ENCODE data around the gene PNKP. TPM values are rescaled to one million over a fixed set of nuclear protein-coding genes. Genes with fewer than 3 reads are reported as not detected.

PNKP gene
- total and polyA plus RNA-seq, 2 of the 8 experiments (the other 6 are each of a cell fraction or from before 2014, with no cell fraction given), result 45.8 to 105 TPM

- Histone ChIP-seq H3K36me3 (ENCODE audit: control insufficient read depth in 2 of 4, insufficient read depth in 4 of 4, low read length in 3 of 4) (peaks cover 0 to 4% (median 0%) of the 10 kb centered on the region in 4 experiments; a peak in 2 of 8 replicates), H3K14ac (ENCODE audit: insufficient read length) (no peak overlapping the region), H4K91ac (replicated peaks; ENCODE audit: insufficient read length, low read length) (no peak overlapping the region), H2BK120ac (replicated peaks; ENCODE audit: low read depth, low read length) (no peak overlapping the region), H3K79me1 (ENCODE audit: low read depth, low read length) (no peaks in the 10 kb centered on the region), H3K27ac (ENCODE audit: low read depth, low read length) (no peak overlapping the region), H2AK5ac (ENCODE audit: low read depth, low read length) (no peak overlapping the region), H3K9ac (replicated peaks in 1 of 4; ENCODE audit: extremely low read depth in 1 of 4, low read depth in 3 of 4, low read length in 3 of 4) (no peak overlapping the region), H2BK15ac (ENCODE audit: low read length) (no peak overlapping the region), H2BK12ac (ENCODE audit: low read depth, low read length) (no peak overlapping the region), H3K27me3 (replicated peaks in 1 of 4; ENCODE audit: control insufficient read depth in 3 of 4, extremely low read depth in 1 of 4, insufficient read depth in 3 of 4, low read length in 3 of 4) (peaks cover 0 to 9% (median 5%) of the 10 kb centered on the region in 4 experiments; a peak in 4 of 7 replicates), H3K9me3 (ENCODE audit: insufficient read depth in 2 of 2, low read depth in 1 of 2, low read length in 1 of 2) (peaks cover 0 to 7% of the 10 kb centered on the region in 2 experiments; a peak in 3 of 4 replicates), H3K23ac (ENCODE audit: insufficient read length) (no peak overlapping the region), H3K4me1 (replicated peaks in 1 of 4; ENCODE audit: control insufficient read depth in 3 of 4, insufficient read depth in 4 of 4, low read length in 3 of 4) (peaks cover 0 to 15% (median 8%) of the 10 kb centered on the region in 4 experiments; a peak in 5 of 7 replicates), H2BK20ac (ENCODE audit: low read length) (no peak overlapping the region), H2BK5ac (ENCODE audit: low read depth, low read length) (no peak overlapping the region), H4K20me1 (replicated peaks in 1 of 2; ENCODE audit: control insufficient read depth in 1 of 2, insufficient read depth in 2 of 2, low read length in 2 of 2) (peaks cover 0 to 1% of the 10 kb centered on the region in 2 experiments), H4K5ac (ENCODE audit: insufficient read length, low read depth, low read length) (no peak overlapping the region), H3K18ac (ENCODE audit: extremely low read depth, low read length) (no peak overlapping the region), H4K8ac (ENCODE audit: extremely low read depth, insufficient read depth, low read length) (no peak overlapping the region), H3K56ac (replicated peaks; ENCODE audit: insufficient read length, low read depth, low read length) (no peak overlapping the region), H3K79me2 (ENCODE audit: control insufficient read depth in 1 of 2, insufficient read depth in 2 of 2, low read length in 2 of 2) (no peaks in the 10 kb centered on the region), H2AFZ (ENCODE audit: low read length) (no peak overlapping the region), H3K4me2 (ENCODE audit: insufficient read depth in 1 of 2, low read depth in 2 of 2, low read length in 2 of 2) (no peak overlapping the region), H3K4me3 (ENCODE audit: extremely low read depth in 1 of 4, insufficient read depth in 2 of 4, low read depth in 3 of 4, low read length in 4 of 4) (no peak overlapping the region), H3K4ac (replicated peaks; ENCODE audit: insufficient read length, low read depth, low read length) (no peak overlapping the region), H3K23me2 (ENCODE audit: low read depth, low read length) (peaks cover 2% of the 10 kb centered on the region; the same call in 1 of the 2 replicates)
- POLR2A ChIA-PET (ENCODE audit: partially characterized antibody), result interaction anchor here (1.2 to 9.5 kb wide), 8 partner anchors 13 to 35 kb away, joined by 3 to 82 read pairs (median 5); partner anchors contain the start of genes AKT1S1, ATF5, NUP62 and TBC1D17
- CTCF ChIA-PET (ENCODE audit: partially characterized antibody), result interaction anchor here (0.6 to 2.7 kb wide), 7 partner anchors 13 to 860 kb away, joined by 3 to 15 read pairs (median 3); no protein-coding TSS in a partner anchor
- FAIRE-seq (no peak), DNase-seq (ENCODE audit: low read depth in 1 of 2, low spot score in 2 of 2) (no peak)
- 93% methylated on average over 16 of the region's 18 CpGs; no CpG with 5 or more reads in 1 of the 2 experiments for WGBS, 2 experiments (ENCODE audit: extremely low coverage in 1 of 2, insufficient coverage in 1 of 2, insufficient read length in 1 of 2, insufficient replicate concordance in 2 of 2, low coverage in 1 of 2, low lambda C conversion rate in 2 of 2, missing lambda C conversion rate in 1 of 2)
- TF ChIP-seq HDAC2 (IDR thresholded peaks at IDR 0.05; ENCODE audit: borderline replicate concordance in 1 of 2, low read depth in 2 of 2, low read length in 2 of 2), result no peak
- no peak for TF ChIP-seq SAP30 (IDR thresholded peaks at IDR 0.05; ENCODE audit: insufficient read depth, insufficient replicate concordance, low read length)
- no peak for TF ChIP-seq MAFK (IDR thresholded peaks at IDR 0.05; ENCODE audit: low read depth, low read length)
- TF ChIP-seq FOSL1 (IDR thresholded peaks at IDR 0.05; ENCODE audit: insufficient read depth, low read depth, low read length), result no peak
- TF ChIP-seq CTBP2 (IDR thresholded peaks at IDR 0.05; ENCODE audit: borderline replicate concordance, insufficient read depth, insufficient read length, low read length), result no peak
- TF ChIP-seq HDAC6 (IDR thresholded peaks at IDR 0.05; ENCODE audit: low read depth, low read length), result no peak
- no peak for TF ChIP-seq RAD21 (IDR thresholded peaks at IDR 0.05 in 1 of 2, conservative IDR thresholded peaks at IDR 0.05 in 1 of 2; ENCODE audit: low read depth in 2 of 2, low read length in 2 of 2)
- no peak for TF ChIP-seq BACH1 (IDR thresholded peaks at IDR 0.05; ENCODE audit: low read length)
- TF ChIP-seq SP1 (IDR thresholded peaks at IDR 0.05; ENCODE audit: low read depth, low read length), result no peak
These were observed 26.8 kb upstream of the PNKP start for GRCh38 chr19:49894011-49894664.

Data from H1 (cell line).